Measurements from ENCODE around the gene FLNC.

Gene FLNC

DNA sequence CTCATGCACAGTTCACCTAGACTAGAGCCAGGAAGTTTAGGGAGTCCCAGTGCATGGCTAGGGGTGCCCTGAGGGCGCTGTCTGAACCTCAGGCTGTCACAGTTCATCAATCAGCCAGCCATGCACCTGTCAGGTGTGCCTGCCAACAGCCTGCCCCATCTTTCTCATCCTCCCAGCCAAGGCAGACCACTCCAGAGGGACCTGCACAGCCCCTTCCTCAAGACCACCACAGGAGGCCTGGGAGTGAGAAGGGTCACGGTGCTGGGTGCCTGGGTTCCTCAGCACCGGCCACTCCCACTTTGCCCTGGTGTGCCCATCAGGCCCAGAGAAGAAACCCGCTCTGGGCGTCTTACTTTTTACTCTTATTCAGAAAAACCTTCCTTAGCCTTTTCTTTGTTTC, 40.8 kb downstream of the FLNC start:
- peaks cover 11 to 13% of the 10 kb centered on the region in 2 donors for H3K4me1 Mint-ChIP-seq (ENCODE audit: low read depth in 2 of 2)
- peak overlapping the region; percentile 77 to 83 for H3K4me3 Mint-ChIP-seq
- peaks cover 0 to 13% of the 10 kb centered on the region in 2 donors for H3K27me3 Mint-ChIP-seq
- H3K36me3 Mint-ChIP-seq (ENCODE audit: insufficient read depth): peaks cover 4% of the 10 kb centered on the region
- DNase-seq (no peak), ATAC-seq (replicated peaks) (no peak)
- no peaks in the 10 kb centered on the region for H3K9me3 Mint-ChIP-seq
- no peak overlapping the region for H3K27ac Mint-ChIP-seq

- no peak overlapping the region for H3K27ac Mint-ChIP-seq
- ATAC-seq (replicated peaks): no peak
Measured at GRCh38 chr7:128872394-128872824, 42.2 kb downstream of the FLNC start.

GRCh38 chr7:128873234-128873633, 43.0 kb downstream of the FLNC start:
- ATAC-seq (replicated peaks) (no peak), DNase-seq (no peak)
- H3K4me3 Mint-ChIP-seq: no peak overlapping the region
- H3K27me3 Mint-ChIP-seq: peaks cover 0 to 13% of the 10 kb centered on the region in 2 donors
- peaks cover 6% of the 10 kb centered on the region in 2 donors for H3K4me1 Mint-ChIP-seq (ENCODE audit: low read depth in 2 of 2)
- H3K36me3 Mint-ChIP-seq (ENCODE audit: insufficient read depth): no peaks in the 10 kb centered on the region
- H3K9me3 Mint-ChIP-seq: no peaks in the 10 kb centered on the region
- no peak overlapping the region for H3K27ac Mint-ChIP-seq

More at GRCh38 chr7:128872394-128872824, 42.2 kb downstream of the FLNC start:
- Mint-ChIP-seq H3K36me3 (ENCODE audit: insufficient read depth) (no peaks in the 10 kb centered on the region), H3K9me3 (no peaks in the 10 kb centered on the region), H3K4me3 (no peak overlapping the region), H3K4me1 (ENCODE audit: low read depth in 2 of 2) (peaks cover 6 to 9% of the 10 kb centered on the region in 2 donors), H3K27me3 (peaks cover 0 to 13% of the 10 kb centered on the region in 2 donors)
- DNase-seq: no peak

DNA sequence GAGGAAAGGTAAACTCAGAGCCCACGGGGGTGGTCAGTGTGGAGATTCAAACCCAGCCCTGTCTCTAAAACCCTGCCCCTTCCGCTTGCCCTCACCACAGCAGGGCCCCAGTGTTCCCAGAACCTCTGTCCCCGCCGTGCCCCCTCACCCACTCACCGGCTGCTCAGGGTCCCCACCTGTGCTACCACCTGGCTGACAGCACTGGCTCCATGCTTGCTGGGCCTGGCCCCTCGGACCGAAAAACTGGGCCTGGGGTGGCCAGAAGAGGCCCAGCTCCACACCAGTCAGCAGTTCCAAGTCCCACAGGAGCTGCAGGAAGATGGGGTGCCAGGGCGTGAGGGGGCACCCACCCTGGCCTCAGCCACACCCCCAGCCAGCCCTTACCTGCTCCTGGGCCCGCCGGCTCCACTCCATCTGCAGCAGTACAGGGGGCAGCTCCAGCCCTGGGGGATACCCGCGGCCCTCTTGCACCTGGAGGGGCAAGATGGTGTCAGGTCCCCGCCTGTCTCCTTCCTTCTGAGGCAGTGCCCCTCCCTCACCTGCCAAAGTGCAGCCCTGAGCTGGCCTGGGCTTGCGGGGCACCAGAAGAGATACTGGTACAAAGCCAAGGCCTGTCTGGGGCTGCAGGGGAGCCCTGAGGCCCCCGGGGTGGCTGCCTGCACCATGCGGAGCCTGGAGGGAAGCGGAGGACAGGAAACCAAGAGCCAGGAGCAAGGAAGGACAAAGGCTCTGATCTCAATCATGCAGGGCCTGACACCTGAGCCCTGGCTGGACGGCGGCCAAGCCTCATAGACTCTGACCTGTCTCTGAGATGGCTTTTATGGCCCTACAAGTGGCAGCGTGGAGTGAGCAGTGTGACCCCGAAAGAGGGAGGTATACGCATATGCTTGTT, 44.2 kb downstream of the FLNC start:
- H3K36me3 Mint-ChIP-seq (ENCODE audit: insufficient read depth): no peaks in the 10 kb centered on the region
- H3K9me3 Mint-ChIP-seq: no peaks in the 10 kb centered on the region
- H3K27me3 Mint-ChIP-seq: peaks cover 0 to 13% of the 10 kb centered on the region in 2 donors
- peaks cover 4 to 6% of the 10 kb centered on the region in 2 donors for H3K4me1 Mint-ChIP-seq (ENCODE audit: low read depth in 2 of 2)
- no peak overlapping the region for H3K27ac Mint-ChIP-seq
- ATAC-seq (replicated peaks): no peak
- H3K4me3 Mint-ChIP-seq: no peak overlapping the region
- no peak for DNase-seq

- Mint-ChIP-seq H3K27ac (peak overlapping the region in 1 of 2 donors; percentile 2), H3K4me1 (ENCODE audit: low read depth in 2 of 2) (no peaks in the 10 kb centered on the region), H3K9me3 (no peaks in the 10 kb centered on the region), H3K4me3 (no peak overlapping the region), H3K36me3 (ENCODE audit: insufficient read depth) (no peaks in the 10 kb centered on the region), H3K27me3 (peaks cover 0 to 7% of the 10 kb centered on the region in 2 donors)
- no peak for ATAC-seq (replicated peaks)
- no peak for DNase-seq
Measured at GRCh38 chr7:128875523-128875948, 45.3 kb downstream of the FLNC start.

DNA sequence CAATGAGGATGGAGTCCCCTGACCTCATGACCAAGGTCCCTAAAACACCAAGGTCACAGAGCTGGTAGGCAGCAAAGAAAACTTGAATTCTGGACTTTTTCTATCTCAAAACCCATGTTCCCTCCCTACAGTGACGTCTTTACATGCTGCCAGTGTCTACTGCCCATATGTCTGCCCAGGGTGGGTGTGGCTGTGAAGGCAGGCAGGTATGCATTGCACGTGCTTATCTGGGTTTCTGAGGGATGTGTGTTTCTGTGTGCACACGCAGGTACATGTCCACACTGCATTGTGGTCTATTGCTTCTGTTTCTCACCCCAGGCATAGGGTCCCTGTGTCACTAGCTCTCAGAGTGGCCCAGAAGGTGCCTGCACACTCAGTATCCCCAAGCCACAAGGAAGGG, 45.9 kb downstream of the FLNC start:
- peak overlapping the region in 1 of 2 donors; percentile 2 for H3K27ac Mint-ChIP-seq
- H3K4me3 Mint-ChIP-seq: no peak overlapping the region
- no peak for ATAC-seq (replicated peaks)
- H3K27me3 Mint-ChIP-seq: peaks cover 0 to 1% of the 10 kb centered on the region in 2 donors
- no peak for DNase-seq
- no peaks in the 10 kb centered on the region for H3K4me1 Mint-ChIP-seq (ENCODE audit: low read depth in 2 of 2)
- H3K36me3 Mint-ChIP-seq (ENCODE audit: insufficient read depth): no peaks in the 10 kb centered on the region
- H3K9me3 Mint-ChIP-seq: no peaks in the 10 kb centered on the region

- H3K9me3 Mint-ChIP-seq: no peaks in the 10 kb centered on the region
- DNase-seq: no peak
- H3K4me3 Mint-ChIP-seq: no peak overlapping the region
- H3K36me3 Mint-ChIP-seq (ENCODE audit: insufficient read depth): no peaks in the 10 kb centered on the region
- no peak overlapping the region for H3K27ac Mint-ChIP-seq
- H3K27me3 Mint-ChIP-seq: no peaks in the 10 kb centered on the region
- no peaks in the 10 kb centered on the region for H3K4me1 Mint-ChIP-seq (ENCODE audit: low read depth in 2 of 2)
- no peak for ATAC-seq (replicated peaks)
Measured at GRCh38 chr7:128876586-128876977, 46.4 kb downstream of the FLNC start.

GRCh38 chr7:128876978-128877755, 47.0 kb downstream of the FLNC start:
- no peaks in the 10 kb centered on the region for H3K36me3 Mint-ChIP-seq (ENCODE audit: insufficient read depth)
- DNase-seq: no peak
- H3K9me3 Mint-ChIP-seq: no peaks in the 10 kb centered on the region
- no peaks in the 10 kb centered on the region for H3K27me3 Mint-ChIP-seq
- no peak overlapping the region for H3K4me3 Mint-ChIP-seq
- H3K4me1 Mint-ChIP-seq (ENCODE audit: low read depth in 2 of 2): no peaks in the 10 kb centered on the region
- ATAC-seq (replicated peaks): no peak
- H3K27ac Mint-ChIP-seq: no peak overlapping the region

GRCh38 chr7:128877756-128878120, 47.5 kb downstream of the FLNC start:
- no peaks in the 10 kb centered on the region for H3K4me1 Mint-ChIP-seq (ENCODE audit: low read depth in 2 of 2)
- H3K27ac Mint-ChIP-seq: no peak overlapping the region
- no peak overlapping the region for H3K4me3 Mint-ChIP-seq
- no peaks in the 10 kb centered on the region for H3K9me3 Mint-ChIP-seq
- no peaks in the 10 kb centered on the region for H3K36me3 Mint-ChIP-seq (ENCODE audit: insufficient read depth)
- no peaks in the 10 kb centered on the region for H3K27me3 Mint-ChIP-seq
- ATAC-seq (replicated peaks): no peak
- DNase-seq: no peak

GRCh38 chr7:128878226-128879105, 48.3 kb downstream of the FLNC start:
- no peaks in the 10 kb centered on the region for H3K36me3 Mint-ChIP-seq (ENCODE audit: insufficient read depth)
- H3K4me3 Mint-ChIP-seq: no peak overlapping the region
- DNase-seq (no peak), ATAC-seq (replicated peaks) (no peak)
- H3K4me1 Mint-ChIP-seq (ENCODE audit: low read depth in 2 of 2): peaks cover under 1% of the 10 kb centered on the region in 2 donors
- H3K9me3 Mint-ChIP-seq: no peaks in the 10 kb centered on the region
- no peaks in the 10 kb centered on the region for H3K27me3 Mint-ChIP-seq
- no peak overlapping the region for H3K27ac Mint-ChIP-seq

DNA sequence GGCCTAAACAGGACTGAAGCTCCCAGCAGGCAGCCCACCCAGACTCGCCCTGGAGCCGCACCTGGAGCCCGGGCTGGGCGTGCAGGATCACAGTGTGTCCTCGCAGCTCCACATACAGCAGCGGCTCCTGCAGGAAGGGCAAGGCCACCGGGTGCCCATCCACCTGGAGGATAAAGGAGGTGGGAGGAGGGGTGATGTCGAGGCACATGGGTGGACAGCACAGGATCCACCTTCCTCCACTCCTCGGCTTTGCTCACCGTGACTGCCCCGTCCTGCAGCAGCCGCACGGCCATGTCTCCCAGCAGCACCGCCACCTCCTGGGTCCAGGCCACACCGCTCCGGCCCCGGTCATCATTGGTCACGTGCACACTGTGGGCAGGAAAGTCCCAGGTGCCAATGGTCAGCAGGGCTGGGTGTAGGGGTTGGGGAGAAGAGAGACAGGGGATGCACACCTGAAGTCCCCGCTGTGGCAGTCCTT, 49.3 kb downstream of the FLNC start:
- no peak for ATAC-seq (replicated peaks)
- no peak for DNase-seq
- Mint-ChIP-seq H3K27ac (no peak overlapping the region), H3K4me1 (ENCODE audit: low read depth in 2 of 2) (peaks cover 3 to 5% of the 10 kb centered on the region in 2 donors), H3K4me3 (no peak overlapping the region), H3K36me3 (ENCODE audit: insufficient read depth) (peaks cover 3% of the 10 kb centered on the region), H3K9me3 (no peaks in the 10 kb centered on the region), H3K27me3 (no peaks in the 10 kb centered on the region)

GRCh38 chr7:128879939-128880746, 49.9 kb downstream of the FLNC start:
- Mint-ChIP-seq H3K4me3 (no peak overlapping the region), H3K4me1 (ENCODE audit: low read depth in 2 of 2) (peaks cover 3 to 5% of the 10 kb centered on the region in 2 donors), H3K9me3 (no peaks in the 10 kb centered on the region), H3K27ac (no peak overlapping the region), H3K27me3 (peaks cover 0 to under 1% of the 10 kb centered on the region in 2 donors), H3K36me3 (ENCODE audit: insufficient read depth) (peaks cover 3% of the 10 kb centered on the region)
- ATAC-seq (replicated peaks) (no peak), DNase-seq (no peak)
